Stimulated activated CD4-positive, alpha-beta T cell treated with anti-CD3 and anti-CD28 coated beads, Interleukin-1b, Interleukin-23, amount 100 ng/mL, for 4 hours (primary cell): ENCODE measurements around the gene BMP7.

ENCODE experiments used
- DNase-seq, 2 donors: peaks; one replicate each; pipeline ENCODE4 v3.0.0-alpha.2; 2020; ENCODE audit warnings: low read depth in 2 of 2

The BMP7 gene

DNA sequence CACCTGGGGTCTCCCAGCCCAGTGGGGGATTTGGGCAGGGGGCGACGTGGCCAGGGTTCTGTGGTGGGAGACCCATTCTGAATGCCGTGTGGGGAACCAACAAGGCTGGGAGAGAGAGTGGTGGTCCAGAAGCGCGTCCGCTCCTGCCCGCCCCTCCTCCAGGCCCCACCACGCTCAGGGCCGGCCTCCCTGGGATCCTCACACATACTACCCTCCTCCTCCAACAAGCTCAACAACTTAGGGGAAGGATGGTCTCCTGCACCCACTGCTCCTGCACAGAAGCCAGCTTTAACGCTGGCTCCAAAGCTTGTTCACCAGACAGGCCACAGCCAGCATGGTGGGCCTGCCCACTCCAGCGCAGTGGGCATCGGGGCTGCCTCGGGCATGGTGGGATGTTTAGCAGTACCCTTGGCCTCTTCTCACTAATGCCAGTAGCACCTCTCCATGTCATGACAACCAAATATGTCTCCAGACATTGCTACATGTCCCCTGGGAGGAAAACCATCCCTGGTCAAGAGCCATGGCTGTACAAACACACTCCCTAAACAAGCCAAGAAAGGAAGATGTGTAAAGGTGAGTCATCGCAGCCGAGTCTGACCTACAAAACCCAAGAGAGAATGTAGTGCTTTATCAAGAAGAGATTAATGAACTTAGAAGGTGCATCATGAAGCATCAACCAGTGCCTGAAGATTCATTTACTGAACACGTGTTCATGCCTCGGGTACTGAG, 75.7 kb downstream of the BMP7 start:
- DNase-seq: no peak

DNA sequence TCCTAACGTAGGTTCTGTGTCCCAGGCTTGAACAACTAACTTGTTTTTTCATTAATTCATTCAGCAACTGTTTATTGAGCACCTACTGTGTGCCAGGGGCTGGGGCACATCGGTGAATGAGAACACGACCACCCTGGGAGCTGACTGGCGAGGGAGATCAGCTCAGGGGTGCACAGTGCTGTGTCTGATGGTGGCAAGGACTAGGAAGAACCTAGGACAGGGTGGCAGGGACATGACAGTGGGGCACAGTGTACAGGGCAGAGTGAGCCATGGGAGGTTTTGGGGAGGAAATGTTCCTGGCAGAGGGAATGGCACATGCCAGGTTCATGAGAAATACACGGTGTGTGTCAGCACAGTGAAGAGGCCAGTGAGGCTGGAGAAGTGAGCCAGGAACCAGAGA, 76.7 kb downstream of the BMP7 start:
- no peak for DNase-seq

DNA sequence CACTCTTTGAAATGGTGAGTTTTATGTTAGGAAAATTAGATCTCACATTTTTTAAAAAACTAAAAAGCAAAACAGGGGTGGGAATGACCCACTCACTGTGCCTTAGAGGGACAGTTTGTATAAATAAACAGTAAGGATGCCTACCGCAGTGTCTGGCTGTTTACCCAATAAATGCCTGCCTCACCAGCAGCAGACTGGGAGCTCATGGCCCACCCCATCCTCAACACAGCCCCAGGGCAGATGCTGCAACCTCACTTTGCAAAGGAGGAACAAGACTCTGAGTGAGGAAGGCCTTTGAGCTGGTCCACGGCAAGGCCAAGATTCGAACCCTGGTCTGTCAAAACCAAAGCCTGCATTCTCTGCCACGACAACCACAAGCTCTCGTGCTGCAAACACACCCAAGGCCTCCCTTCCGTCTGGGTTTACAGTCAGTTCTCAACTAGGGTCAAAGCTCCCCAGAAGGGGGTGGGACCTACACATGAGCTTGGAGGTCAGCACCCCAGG, 77.8 kb downstream of the BMP7 start:
- no peak for DNase-seq

DNA sequence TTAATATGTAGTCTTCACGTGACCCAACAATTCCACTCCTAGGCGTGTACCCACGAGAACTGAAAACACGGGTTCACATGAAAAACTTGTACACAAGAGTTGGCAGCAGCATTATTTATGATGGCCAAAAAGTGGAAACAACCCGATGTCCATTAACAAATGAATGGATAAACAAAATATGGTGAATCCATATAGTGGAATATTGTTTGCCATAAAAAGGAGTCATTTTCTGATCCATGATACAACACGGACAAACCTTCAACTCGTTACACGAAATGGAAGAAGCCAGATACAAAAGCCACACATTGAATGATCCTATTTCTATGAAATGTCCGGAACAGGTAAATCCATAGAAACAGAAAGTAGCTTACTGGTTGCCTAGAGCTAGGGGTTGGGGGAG, 78.4 kb downstream of the BMP7 start:
- DNase-seq: no peak

DNA sequence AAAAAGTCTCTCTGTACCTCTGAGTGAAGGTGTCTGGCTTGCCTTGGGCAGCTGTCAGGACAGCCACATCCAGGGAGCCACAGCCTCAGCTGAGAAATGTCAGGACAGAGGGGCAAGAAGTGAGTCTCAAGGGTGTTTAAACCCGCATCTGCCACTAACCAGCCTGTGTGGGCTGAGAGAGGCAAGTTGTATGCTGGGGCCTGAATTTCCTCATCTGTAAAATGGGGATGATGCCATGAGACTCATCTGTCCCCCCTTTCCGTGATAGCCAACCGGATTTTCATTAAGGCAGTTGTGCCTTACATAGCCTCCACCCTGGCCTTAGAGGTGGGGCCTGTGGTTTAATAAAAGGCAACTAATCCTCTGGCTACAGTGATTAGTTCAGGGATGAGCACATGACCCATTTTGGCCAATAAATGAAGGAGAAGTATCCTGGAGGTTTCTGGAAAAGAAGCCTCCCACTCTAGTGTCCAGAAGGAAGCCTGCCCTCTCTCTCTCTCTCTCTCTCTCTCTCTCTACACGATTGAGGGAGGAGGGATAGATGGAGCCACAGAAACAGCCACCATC, 79.3 kb downstream of the BMP7 start:
- DNase-seq: no peak

DNA sequence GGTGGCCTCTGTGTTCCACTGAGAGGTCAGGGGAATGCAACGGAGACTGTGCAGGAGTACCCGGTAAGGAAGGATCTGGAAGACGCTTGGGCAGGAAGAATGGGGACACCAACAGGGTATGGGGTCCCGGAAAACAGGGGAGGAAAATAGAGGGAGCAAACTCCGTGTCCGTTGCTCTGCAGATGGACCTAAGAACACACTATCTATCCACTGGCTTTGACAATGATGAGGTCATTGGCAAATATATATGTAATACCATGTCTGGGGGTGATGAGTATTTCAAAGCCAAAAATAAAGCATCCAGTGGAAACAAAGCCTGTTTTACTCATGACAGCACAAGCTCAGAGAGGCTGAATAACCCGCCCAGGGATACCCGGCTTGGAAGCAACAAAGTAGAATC, 80.2 kb downstream of the BMP7 start:
- no peak for DNase-seq

DNA sequence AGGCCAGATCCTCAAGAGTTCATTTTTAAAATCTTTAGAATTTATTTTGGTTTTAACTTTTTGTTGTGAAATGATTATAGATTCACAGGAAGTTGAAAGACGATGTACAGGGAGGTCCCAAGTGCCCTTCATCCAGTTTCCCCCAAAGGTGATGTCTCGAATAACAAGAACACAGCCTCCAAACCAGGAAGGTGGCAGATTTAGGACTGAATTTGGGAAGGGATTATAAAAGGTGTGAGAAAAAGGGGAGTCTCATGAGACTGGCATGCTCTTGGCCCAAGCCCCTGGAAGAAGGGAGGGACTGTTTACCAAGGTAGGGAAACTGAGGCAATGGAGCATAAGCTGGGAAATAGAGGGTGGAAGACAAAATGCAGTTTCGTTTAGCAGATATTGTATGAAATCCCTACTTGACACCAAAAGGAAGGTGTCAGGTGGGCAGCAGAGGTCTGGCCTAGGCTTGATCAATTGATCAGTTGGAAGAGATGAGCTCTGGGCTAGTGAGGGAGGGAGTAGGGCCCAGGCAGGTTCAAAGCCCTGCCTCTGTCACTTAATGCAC, 81.2 kb downstream of the BMP7 start:
- no peak for DNase-seq

DNA sequence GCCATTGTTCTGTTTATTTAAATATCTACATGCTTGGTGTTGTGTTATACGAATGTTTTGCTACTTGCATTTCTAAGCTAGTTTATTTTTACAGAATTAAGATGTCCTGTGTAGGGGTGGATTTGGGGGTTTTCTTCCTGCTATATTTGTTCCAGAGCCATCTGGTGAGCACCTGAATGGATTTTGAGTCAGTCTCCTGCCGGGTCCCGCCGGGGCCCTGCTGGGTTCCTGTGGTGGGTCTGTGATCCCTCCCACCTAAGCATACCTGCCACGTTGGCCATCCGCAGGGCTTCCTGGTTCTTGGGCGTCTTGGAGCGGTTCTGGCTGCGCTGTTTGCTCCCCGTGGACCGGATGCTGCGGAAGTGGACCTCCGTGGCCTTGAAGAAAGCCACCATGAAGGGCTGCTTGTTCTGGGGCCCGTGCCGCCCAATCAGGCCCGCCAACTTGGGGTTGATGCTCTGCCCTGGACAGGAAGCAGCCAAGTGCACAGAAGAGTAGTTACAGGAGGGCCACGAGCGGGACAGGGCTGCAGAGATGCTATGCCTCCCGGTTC, 82.9 kb downstream of the BMP7 start:
- DNase-seq: no peak

DNA sequence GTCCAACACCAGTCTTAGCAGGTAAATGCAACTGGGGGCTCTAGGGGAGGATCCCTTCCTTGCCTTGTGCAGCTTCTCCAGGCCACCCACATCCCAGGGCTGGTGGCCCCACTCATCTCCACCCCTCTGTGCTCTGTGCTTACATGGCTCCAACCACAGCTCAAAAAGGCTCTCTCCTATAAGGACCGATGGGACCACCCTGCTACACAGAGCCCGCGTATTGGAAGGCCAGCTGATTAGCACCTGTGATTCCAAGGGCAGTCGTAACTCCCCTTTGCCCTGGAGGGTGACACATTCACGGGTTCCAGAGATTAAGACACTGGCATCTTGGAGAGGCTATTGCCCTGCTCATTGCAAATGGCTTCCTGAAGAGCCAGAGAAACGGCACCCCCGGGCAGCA, 84.8 kb downstream of the BMP7 start:
- no peak for DNase-seq

DNA sequence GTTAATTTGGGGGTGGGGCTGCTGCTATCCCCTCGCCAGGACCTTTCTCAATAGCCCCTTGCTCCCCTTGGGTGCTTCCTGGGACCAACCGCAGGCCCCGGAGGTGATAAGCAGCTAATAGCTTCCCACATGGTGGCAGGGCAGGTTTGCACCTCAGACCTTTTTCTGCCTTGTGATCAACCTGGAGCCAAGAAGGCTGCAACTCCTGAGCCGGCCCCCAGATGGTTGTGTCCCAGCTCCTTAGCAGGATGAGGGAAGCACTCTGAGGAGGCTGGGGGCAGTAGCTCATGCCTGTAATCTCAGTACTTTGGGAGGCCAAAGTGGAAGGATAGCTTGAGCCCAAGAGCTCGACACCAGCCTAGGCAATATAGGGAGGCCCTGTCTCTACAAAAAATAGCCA, 85.5 kb downstream of the BMP7 start:
- no peak for DNase-seq

DNA sequence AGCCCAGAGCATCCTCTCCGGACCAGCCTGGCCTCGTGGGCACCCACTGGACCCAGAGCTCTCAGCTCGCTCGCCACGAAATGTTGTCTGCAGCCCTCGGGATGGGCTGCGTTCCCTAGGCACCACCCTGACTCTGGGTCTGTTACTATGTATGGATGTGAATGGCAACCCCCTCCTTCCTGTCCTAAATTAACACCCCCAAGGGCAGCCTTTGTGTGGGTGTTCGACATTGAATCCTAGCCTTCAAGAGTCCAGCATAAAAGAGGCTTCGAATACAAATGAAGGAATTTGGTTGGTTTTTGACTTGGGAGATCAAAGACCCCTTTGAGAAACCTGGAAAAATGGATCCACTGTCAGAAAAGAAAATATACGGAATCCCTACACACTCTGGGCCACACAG, 86.1 kb downstream of the BMP7 start:
- DNase-seq: no peak

DNA sequence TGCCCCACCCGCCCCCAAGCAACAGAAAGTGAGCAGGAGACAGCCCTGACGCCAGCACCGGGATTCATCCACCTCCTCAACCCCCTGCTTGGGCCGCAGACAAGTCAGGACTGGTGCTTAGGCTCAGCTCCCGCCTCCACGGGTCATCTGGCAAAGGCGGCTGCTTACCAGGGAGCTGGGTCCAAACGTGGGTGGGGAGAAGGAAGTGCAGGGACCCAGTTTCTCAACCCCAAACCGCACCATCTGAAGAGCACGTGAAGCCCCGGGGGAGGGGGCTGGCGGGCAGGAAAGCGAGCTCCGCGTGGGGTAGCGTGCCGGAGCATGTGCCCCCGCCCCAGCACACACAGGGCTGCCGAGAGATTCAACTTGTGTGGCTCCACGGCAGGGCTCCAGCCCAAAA, 87.2 kb downstream of the BMP7 start:
- no peak for DNase-seq

DNA sequence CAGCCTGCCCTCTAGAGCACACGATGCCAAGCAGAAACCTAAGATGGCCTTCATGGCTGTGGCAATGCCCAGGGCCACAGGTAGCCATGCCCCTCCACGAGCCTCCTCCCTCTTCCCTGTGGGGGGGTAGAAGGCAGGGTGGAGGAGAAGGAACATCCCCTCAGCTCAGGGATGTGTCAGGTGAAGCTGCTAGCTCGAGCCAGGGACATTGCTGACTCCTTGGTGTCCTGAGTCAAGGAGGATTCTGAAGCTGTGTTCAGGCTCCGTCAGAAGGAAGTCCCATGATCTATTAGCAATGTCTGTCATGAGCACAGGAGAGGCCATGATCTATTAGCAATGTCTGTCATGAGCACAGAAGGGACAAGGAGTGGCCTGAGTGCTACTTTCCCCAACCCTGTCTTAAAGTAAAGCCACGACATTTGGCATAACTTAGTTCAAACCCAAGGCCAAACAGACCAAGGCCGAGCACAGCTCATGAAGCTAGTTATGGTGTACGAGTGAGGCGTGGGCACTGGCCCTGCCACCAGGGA, 87.8 kb downstream of the BMP7 start:
- DNase-seq: no peak

DNA sequence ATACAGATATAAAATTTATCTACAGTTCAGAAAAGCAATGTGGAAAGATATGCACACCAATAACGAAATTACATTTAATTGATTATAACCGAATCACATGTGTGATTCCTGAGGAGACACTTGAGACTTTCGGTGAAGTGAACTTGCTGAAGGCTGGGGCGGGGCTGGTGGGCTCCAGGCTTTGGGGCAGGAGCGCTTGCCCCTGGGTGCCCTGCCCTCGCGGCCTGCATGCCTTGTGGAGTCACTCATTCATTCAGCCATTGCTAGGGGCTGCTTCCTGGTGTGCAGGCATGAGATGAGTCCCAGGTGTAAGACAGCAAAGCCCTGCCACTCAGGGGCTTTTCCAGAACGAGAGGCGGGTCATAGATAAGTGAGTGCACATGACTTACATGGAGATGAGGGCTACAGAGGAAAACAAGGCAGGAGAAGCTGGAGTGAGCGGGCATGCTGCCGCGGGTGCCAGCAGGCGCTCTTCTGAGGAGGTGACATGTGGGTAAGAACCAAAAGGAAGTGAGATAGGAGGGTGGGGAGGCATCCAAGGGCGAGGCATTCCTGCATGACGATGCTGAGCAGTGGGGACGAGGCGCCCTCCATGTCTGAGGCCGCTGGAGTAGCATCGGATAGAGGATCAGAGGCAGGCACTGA, 88.7 kb downstream of the BMP7 start:
- DNase-seq: no peak

DNA sequence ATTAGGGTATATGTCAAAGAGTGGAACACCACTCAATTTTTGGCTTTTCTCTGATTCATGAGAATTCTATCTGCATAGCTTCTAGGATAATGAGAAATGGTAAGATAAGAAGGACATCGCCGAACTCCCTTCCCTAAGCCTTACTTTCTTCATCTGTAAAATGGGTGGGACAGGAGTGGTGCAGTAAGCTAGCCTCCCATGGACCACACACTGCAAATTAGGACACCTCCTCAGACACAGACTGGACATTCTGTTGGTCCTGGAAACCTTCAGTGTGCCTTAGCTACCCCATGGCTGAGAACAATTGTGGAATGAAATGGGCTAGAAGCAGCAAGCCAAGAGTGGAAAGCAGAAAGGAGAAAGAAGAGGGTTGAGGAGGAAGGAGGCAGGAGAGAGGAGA, 89.6 kb downstream of the BMP7 start:
- DNase-seq: no peak

DNA sequence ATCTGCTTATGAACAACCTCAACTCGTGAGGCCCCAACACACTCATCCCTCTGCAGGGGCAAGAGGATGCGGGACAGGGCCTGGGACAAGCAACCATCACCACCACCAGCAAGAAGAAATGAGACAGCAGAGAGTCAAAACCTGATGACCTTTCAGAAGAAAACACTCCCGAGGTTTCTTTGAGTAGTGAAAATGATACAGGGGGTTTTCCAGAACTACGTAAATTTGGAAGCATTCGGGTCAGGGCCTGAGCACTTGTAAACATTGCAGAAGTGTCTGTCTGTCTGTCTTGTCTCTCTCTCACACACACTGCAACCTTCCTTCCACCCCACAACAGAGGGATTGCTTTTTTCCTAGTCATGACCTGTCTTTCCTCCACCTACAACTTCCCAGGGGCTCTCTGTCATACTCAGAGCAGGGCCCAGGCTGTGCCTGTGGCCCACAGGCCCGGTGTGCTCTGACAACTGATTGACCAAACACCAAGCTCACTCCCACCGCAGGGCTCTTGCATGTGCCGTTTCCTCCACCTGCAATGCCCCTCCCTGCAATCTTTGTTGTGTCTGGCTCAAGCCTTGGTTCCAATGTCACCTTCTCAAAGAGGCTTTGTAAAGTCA, 90.9 kb downstream of the BMP7 start:
- DNase-seq: no peak

DNA sequence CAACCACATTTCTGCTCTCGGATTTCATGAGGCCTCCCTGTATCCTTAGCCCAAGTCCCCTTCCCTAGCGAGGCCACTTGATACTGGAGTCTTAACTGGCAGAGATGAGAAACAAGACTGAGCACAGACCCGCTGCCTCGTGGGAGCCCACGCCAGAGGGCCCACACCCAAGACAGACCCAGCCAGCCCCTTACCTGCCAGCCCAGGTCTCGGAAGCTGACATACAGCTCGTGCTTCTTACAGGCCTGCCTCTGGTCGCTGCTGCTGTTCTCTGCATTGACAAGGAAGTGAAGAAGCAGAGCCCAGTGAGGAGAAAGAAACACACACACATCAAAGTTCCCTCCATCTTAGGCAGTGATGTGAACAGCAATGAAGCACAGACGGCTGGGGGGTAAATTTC, 91.7 kb downstream of the BMP7 start:
- DNase-seq: no peak

DNA sequence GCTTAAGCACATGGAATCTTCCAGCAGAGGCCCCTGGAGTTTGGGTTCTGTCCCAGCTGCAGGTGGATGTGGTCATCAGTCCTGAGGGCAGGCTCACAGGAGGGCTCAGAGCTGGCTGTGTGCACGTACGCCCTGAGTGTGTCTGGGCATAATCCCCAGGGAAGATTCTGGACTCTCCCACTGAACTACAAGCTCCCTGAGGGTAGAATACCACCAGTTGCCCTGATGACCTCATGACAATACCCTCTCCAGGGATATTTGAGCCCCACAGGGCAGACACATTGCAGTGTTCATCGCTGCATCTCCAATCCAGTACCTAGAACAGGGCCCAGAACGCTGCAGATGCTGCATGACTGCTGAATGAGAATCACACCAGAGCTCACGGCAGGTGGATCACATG, 92.5 kb downstream of the BMP7 start:
- DNase-seq: no peak

DNA sequence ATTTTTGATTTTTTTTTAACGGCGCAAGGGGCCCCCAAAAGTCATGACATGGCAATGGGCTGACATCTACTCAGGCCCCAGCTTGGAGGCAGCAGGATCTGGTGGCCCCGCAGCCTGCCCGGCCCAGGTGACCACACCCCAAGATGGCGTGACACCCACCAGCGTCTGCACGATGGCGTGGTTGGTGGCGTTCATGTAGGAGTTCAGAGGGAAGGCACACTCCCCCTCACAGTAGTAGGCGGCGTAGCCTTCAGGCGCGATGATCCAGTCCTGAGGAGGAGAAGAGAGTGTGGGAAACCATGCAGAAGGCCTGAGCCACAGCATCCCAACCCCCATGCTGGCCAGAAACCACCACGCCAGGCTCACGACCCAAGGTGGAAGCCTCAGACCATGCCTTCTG, 93.4 kb downstream of the BMP7 start:
- no peak for DNase-seq

DNA sequence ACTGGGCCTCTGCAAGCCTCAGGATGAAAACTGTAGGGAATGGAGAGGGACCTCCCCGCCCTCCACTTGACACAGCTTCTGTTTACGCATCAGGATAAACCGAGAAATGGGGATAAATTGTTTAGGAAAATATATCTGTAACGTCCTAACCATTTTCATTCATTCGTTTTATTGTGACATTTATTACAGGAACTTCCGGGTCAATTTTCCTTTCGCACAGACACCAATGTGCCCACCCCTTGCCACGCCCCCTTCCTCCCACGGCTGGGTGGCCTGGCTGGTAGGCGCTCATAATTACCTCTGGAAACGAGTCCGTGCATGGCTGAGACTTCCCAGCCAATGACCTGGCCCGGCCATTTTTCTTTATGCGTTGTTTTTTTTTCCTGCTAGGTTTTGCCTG, 96.1 kb downstream of the BMP7 start:
- no peak for DNase-seq

DNA sequence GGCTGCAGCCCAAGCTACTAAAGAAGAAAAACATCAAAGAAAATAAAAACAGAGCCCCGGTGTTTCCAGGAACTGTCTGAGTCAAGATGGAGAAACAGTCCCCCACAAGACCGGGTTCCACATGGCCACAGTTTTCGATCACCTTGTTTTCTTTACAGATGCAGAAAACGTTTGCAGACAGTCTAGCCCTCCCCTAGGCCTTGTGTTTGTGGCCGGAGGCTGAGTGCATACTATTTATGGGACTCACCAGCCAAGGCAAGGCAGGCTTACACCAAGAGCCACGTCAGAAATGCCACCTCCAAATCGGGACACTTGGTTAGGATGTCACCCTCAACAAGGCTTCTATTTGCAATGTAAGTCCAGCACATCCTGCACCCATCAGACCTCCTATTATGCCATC, 97.3 kb downstream of the BMP7 start:
- no peak for DNase-seq
